Measurements from ENCODE around the gene LIPG.

The LIPG gene

GRCh38 chr18:49645196-49645595 is 83.3 kb downstream of the LIPG start:
- Mint-ChIP-seq H3K36me3 (ENCODE audit: low read depth) (no peaks in the 10 kb centered on the region), H3K27me3 (peaks cover 4% of the 10 kb centered on the region), H3K27ac (no peak overlapping the region), H3K4me3 (no peak overlapping the region), H3K9me3 (no peaks in the 10 kb centered on the region), H3K4me1 (ENCODE audit: low read depth) (no peaks in the 10 kb centered on the region)

GRCh38 chr18:49645841-49646351 is 84.0 kb downstream of the LIPG start:
- Mint-ChIP-seq H3K27me3 (peaks cover 4% of the 10 kb centered on the region), H3K9me3 (no peaks in the 10 kb centered on the region), H3K27ac (no peak overlapping the region), H3K4me3 (no peak overlapping the region), H3K36me3 (ENCODE audit: low read depth) (no peaks in the 10 kb centered on the region), H3K4me1 (ENCODE audit: low read depth) (no peaks in the 10 kb centered on the region)

- Mint-ChIP-seq H3K4me1 (ENCODE audit: low read depth) (no peaks in the 10 kb centered on the region), H3K27me3 (no peaks in the 10 kb centered on the region), H3K27ac (no peak overlapping the region), H3K36me3 (ENCODE audit: low read depth) (no peaks in the 10 kb centered on the region), H3K9me3 (no peaks in the 10 kb centered on the region), H3K4me3 (no peak overlapping the region)
Observed at GRCh38 chr18:49646873-49647272, 85.0 kb downstream of the LIPG start.

- Mint-ChIP-seq H3K4me1 (ENCODE audit: low read depth) (no peaks in the 10 kb centered on the region), H3K4me3 (no peak overlapping the region), H3K27ac (no peak overlapping the region), H3K36me3 (ENCODE audit: low read depth) (no peaks in the 10 kb centered on the region), H3K9me3 (no peaks in the 10 kb centered on the region), H3K27me3 (no peaks in the 10 kb centered on the region)
Observed at GRCh38 chr18:49647496-49648168, 85.8 kb downstream of the LIPG start.

- Mint-ChIP-seq H3K9me3 (no peaks in the 10 kb centered on the region), H3K36me3 (ENCODE audit: low read depth) (no peaks in the 10 kb centered on the region), H3K4me1 (ENCODE audit: low read depth) (no peaks in the 10 kb centered on the region), H3K27me3 (no peaks in the 10 kb centered on the region), H3K4me3 (no peak overlapping the region), H3K27ac (no peak overlapping the region)
Observed at GRCh38 chr18:49648326-49648725, 86.5 kb downstream of the LIPG start.
